HepG2 (cell line): ENCODE results near the gene GLTPD2. TPM values are rescaled to one million over a fixed set of nuclear protein-coding genes. Genes with fewer than 3 reads are reported as not detected.
A peak's percentile ranks its signal among the peaks of the same experiment; 100 is the strongest.

ENCODE experiments used
- HNF4G ChIP-seq, 2 experiments: sonication (generic) in 1 of 2; formaldehyde crosslinking in 1 of 2; IDR thresholded peaks; 2 replicates each; pipeline versions ENCODE4 v1.4.0 to v1.6.1; 2011 to 2020; ENCODE audit warnings: borderline replicate concordance in 2 of 2, low read depth in 2 of 2, mild to moderate bottlenecking in 2 of 2, low read length in 1 of 2, missing genetic modification reagents in 1 of 2, moderate library complexity in 1 of 2
- HNRNPLL ChIP-seq: fragments of 200-400 bp; formaldehyde crosslinking; IDR thresholded peaks from 2 replicates; pipeline ENCODE4 v1.6.1; 2017; ENCODE audit warnings: mild to moderate bottlenecking, low read depth, low read length; ENCODE audit not compliant: poor library complexity, severe bottlenecking
- KDM5A ChIP-seq: fragments of 200-600 bp; sonication (generic); IDR thresholded peaks from 2 replicates; pipeline ENCODE4 v1.7.0; 2018; ENCODE audit warnings: antibody characterized with exemption, mild to moderate bottlenecking, low read length, borderline replicate concordance
- MIER3 ChIP-seq: IDR thresholded peaks from 2 replicates; pipeline ENCODE4 v1.6.1; 2016; ENCODE audit warnings: missing compliant biosample characterization, borderline replicate concordance
- MZF1 ChIP-seq: sonication (generic); formaldehyde crosslinking; IDR thresholded peaks from 2 replicates; pipeline ENCODE4 v1.8.1; 2023; ENCODE audit warnings: mild to moderate bottlenecking, missing genetic modification reagents, borderline replicate concordance
- NFE2 ChIP-seq: sonication (generic); formaldehyde crosslinking; IDR thresholded peaks from 2 replicates; pipeline ENCODE4 v1.4.0; 2020; ENCODE audit warnings: missing genetic modification reagents
- SRF ChIP-seq: IDR thresholded peaks from 2 replicates; pipeline ENCODE4 v1.6.1; 2011; ENCODE audit warnings: mild to moderate bottlenecking, low read depth, low read length, moderate library complexity
- ZNF225 ChIP-seq: sonication (generic); formaldehyde crosslinking; IDR thresholded peaks from 2 replicates; pipeline ENCODE4 v1.4.0; 2020; ENCODE audit warnings: mild to moderate bottlenecking, missing genetic modification reagents
- ZNF501 ChIP-seq: sonication (generic); formaldehyde crosslinking; IDR thresholded peaks from 2 replicates; pipeline ENCODE4 v1.5.1; 2020; ENCODE audit warnings: mild to moderate bottlenecking, moderate library complexity, missing genetic modification reagents
- ZNF75D ChIP-seq: sonication (generic); formaldehyde crosslinking; IDR thresholded peaks from 2 replicates; pipeline ENCODE4 v1.8.1; 2023; ENCODE audit warnings: missing genetic modification reagents, mild to moderate bottlenecking, borderline replicate concordance
- ZNF839 ChIP-seq: sonication (generic); formaldehyde crosslinking; IDR thresholded peaks from 2 replicates; pipeline ENCODE4 v1.4.0; 2020; ENCODE audit warnings: missing genetic modification reagents, mild to moderate bottlenecking, borderline replicate concordance
- ZSCAN21 ChIP-seq: sonication (generic); formaldehyde crosslinking; IDR thresholded peaks from 2 replicates; pipeline ENCODE4 v1.8.0; 2022; ENCODE audit warnings: mild to moderate bottlenecking, missing genetic modification reagents, moderate library complexity, borderline replicate concordance
- ZSCAN30 ChIP-seq: sonication (generic); formaldehyde crosslinking; IDR thresholded peaks from 2 replicates; pipeline ENCODE4 v1.5.0; 2020; ENCODE audit warnings: mild to moderate bottlenecking, missing genetic modification reagents
- polyA plus RNA-seq, 8 experiments: library from polyadenylated mRNA; depleted of rRNA in 3 of 8; stranded (reverse) in 7 of 8; unstranded in 1 of 8; fragments of >200 nt; fragmentation: Illumina TruSeq in 4 of 8; extraction: Trizol in 4 of 8; gene quantifications; 2 replicates each; pipeline versions ENCODE4 v1.2.1 to v1.2.3, GENCODE V29; 2011 to 2016; ENCODE audit warnings: low read depth in 4 of 8, missing spikeins in 1 of 8, mixed read lengths in 1 of 8; ENCODE audit not compliant: insufficient read depth in 1 of 8
- total RNA-seq, 5 experiments: library from RNA; depleted of rRNA; stranded (reverse); fragments of >200 nt; fragmentation: Illumina TruSeq; extraction: Trizol; gene quantifications; 2 replicates each; pipeline ENCODE4 v1.2.3, GENCODE V29; 2016; ENCODE audit warnings: low read depth in 1 of 5
- TF ChIP-seq, protein P1 (sequence below): sonication (generic); formaldehyde crosslinking; IDR thresholded peaks from 2 replicates; pipeline ENCODE4 v1.4.0; 2020; ENCODE audit warnings: mild to moderate bottlenecking, missing genetic modification reagents
- TF ChIP-seq, protein P2 (sequence below): sonication (generic); formaldehyde crosslinking; IDR thresholded peaks from 2 replicates; pipeline ENCODE4 v1.4.0; 2020; ENCODE audit warnings: missing genetic modification reagents, borderline replicate concordance
- TF ChIP-seq, protein P3 (sequence below): sonication (generic); formaldehyde crosslinking; IDR thresholded peaks from 2 replicates; pipeline ENCODE4 v1.5.0; 2020; ENCODE audit warnings: mild to moderate bottlenecking, missing genetic modification reagents, moderate library complexity
- TF ChIP-seq, protein P4 (sequence below): sonication (generic); formaldehyde crosslinking; IDR thresholded peaks from 2 replicates; pipeline ENCODE4 v1.5.0; 2020; ENCODE audit warnings: missing genetic modification reagents
- TF ChIP-seq, protein P5 (sequence below): sonication (generic); formaldehyde crosslinking; IDR thresholded peaks from 2 replicates; pipeline ENCODE4 v1.4.0; 2020; ENCODE audit warnings: mild to moderate bottlenecking, missing genetic modification reagents
- TF ChIP-seq, protein P6 (sequence below): sonication (generic); formaldehyde crosslinking; conservative IDR thresholded peaks from 2 replicates; pipeline ENCODE4 v1.8.0; 2022; ENCODE audit warnings: low read depth, missing genetic modification reagents

GLTPD2 gene
- total and polyA plus RNA-seq, 2 of the 13 experiments (the other 11 are each of a cell fraction or from before 2014, with no cell fraction given): 7.5 to 12.9 TPM

DNA sequence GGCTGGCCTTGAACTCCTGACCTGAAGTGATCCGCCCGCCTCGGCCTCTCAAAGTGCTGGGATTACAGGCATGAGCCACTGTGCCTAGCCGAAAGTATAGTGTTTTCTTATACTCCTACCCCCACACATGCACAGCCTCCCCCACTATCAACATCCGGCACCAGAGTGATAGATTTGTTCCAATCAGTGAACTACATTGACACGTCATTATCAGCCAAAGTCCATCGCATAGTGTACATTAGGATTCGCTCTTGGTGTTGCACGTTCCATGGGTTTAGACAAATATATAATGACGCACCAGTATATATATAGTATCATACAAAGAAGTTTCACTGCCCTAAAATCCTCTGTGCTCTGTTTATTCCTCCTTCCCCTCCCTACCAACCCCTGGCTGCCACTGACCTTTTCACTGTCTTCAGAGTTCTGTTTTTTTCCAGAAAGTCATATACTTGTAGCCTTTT, 29.0 kb upstream of the GLTPD2 start (continued):
- TF ChIP-seq KDM5A (no peak), SRF (no peak), ZNF75D (CRISPR knock-in tag) (no peak), HNF4G (IDR thresholded peaks at IDR 0.05; ENCODE audit: borderline replicate concordance, low read depth, low read length) (peak; percentile 93), HNF4G (CRISPR knock-in tag; IDR thresholded peaks at IDR 0.05; ENCODE audit: borderline replicate concordance, low read depth) (peak; percentile 93; the same call in 1 of the 2 replicates), HNRNPLL (no peak), ZNF501 (CRISPR knock-in tag) (no peak), ZSCAN21 (CRISPR knock-in tag) (no peak), MZF1 (CRISPR knock-in tag) (no peak), ZNF839 (CRISPR knock-in tag) (no peak), NFE2 (no peak), ZNF225 (CRISPR knock-in tag) (no peak), ZSCAN30 (CRISPR knock-in tag) (no peak), MIER3 (peak; percentile 93)
- TF ChIP-seq, protein P1, sequence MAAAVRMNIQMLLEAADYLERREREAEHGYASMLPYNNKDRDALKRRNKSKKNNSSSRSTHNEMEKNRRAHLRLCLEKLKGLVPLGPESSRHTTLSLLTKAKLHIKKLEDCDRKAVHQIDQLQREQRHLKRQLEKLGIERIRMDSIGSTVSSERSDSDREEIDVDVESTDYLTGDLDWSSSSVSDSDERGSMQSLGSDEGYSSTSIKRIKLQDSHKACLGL: no peak
- TF ChIP-seq, protein P2, sequence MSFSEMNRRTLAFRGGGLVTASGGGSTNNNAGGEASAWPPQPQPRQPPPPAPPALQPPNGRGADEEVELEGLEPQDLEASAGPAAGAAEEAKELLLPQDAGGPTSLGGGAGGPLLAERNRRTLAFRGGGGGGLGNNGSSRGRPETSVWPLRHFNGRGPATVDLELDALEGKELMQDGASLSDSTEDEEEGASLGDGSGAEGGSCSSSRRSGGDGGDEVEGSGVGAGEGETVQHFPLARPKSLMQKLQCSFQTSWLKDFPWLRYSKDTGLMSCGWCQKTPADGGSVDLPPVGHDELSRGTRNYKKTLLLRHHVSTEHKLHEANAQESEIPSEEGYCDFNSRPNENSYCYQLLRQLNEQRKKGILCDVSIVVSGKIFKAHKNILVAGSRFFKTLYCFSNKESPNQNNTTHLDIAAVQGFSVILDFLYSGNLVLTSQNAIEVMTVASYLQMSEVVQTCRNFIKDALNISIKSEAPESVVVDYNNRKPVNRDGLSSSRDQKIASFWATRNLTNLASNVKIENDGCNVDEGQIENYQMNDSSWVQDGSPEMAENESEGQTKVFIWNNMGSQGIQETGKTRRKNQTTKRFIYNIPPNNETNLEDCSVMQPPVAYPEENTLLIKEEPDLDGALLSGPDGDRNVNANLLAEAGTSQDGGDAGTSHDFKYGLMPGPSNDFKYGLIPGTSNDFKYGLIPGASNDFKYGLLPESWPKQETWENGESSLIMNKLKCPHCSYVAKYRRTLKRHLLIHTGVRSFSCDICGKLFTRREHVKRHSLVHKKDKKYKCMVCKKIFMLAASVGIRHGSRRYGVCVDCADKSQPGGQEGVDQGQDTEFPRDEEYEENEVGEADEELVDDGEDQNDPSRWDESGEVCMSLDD: no peak
- TF ChIP-seq, protein P3, sequence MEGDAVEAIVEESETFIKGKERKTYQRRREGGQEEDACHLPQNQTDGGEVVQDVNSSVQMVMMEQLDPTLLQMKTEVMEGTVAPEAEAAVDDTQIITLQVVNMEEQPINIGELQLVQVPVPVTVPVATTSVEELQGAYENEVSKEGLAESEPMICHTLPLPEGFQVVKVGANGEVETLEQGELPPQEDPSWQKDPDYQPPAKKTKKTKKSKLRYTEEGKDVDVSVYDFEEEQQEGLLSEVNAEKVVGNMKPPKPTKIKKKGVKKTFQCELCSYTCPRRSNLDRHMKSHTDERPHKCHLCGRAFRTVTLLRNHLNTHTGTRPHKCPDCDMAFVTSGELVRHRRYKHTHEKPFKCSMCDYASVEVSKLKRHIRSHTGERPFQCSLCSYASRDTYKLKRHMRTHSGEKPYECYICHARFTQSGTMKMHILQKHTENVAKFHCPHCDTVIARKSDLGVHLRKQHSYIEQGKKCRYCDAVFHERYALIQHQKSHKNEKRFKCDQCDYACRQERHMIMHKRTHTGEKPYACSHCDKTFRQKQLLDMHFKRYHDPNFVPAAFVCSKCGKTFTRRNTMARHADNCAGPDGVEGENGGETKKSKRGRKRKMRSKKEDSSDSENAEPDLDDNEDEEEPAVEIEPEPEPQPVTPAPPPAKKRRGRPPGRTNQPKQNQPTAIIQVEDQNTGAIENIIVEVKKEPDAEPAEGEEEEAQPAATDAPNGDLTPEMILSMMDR (CRISPR knock-in tag): no peak
- TF ChIP-seq, protein P4, sequence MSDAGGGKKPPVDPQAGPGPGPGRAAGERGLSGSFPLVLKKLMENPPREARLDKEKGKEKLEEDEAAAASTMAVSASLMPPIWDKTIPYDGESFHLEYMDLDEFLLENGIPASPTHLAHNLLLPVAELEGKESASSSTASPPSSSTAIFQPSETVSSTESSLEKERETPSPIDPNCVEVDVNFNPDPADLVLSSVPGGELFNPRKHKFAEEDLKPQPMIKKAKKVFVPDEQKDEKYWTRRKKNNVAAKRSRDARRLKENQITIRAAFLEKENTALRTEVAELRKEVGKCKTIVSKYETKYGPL: no peak
- TF ChIP-seq, protein P5, sequence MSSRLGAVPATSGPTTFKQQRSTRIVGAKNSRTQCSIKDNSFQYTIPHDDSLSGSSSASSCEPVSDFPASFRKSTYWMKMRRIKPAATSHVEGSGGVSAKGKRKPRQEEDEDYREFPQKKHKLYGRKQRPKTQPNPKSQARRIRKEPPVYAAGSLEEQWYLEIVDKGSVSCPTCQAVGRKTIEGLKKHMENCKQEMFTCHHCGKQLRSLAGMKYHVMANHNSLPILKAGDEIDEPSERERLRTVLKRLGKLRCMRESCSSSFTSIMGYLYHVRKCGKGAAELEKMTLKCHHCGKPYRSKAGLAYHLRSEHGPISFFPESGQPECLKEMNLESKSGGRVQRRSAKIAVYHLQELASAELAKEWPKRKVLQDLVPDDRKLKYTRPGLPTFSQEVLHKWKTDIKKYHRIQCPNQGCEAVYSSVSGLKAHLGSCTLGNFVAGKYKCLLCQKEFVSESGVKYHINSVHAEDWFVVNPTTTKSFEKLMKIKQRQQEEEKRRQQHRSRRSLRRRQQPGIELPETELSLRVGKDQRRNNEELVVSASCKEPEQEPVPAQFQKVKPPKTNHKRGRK: no peak; the same call in 1 of the 2 replicates
- TF ChIP-seq, protein P6, sequence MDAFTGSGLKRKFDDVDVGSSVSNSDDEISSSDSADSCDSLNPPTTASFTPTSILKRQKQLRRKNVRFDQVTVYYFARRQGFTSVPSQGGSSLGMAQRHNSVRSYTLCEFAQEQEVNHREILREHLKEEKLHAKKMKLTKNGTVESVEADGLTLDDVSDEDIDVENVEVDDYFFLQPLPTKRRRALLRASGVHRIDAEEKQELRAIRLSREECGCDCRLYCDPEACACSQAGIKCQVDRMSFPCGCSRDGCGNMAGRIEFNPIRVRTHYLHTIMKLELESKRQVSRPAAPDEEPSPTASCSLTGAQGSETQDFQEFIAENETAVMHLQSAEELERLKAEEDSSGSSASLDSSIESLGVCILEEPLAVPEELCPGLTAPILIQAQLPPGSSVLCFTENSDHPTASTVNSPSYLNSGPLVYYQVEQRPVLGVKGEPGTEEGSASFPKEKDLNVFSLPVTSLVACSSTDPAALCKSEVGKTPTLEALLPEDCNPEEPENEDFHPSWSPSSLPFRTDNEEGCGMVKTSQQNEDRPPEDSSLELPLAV (CRISPR knock-in tag): no peak
